OCI-LY1 (cell line): ENCODE measurements around the gene TTF2.
A peak's percentile ranks its signal among the peaks of the same experiment; 100 is the strongest.

Source experiments
- CTCF ChIP-seq: fragments of 200-600 bp; sonication (generic), shearing (Covaris generic); IDR thresholded peaks from 2 replicates; pipeline ENCODE4 v1.5.1; 2017; ENCODE audit warnings: mild to moderate bottlenecking, antibody characterized with exemption, low read length, moderate library complexity, mixed read lengths
- EZH2 ChIP-seq: fragments of 200-600 bp; sonication (generic), shearing (Covaris generic); IDR thresholded peaks from 2 replicates; pipeline ENCODE4 v1.8.0; 2017; ENCODE audit warnings: borderline replicate concordance, mixed run types, mild to moderate bottlenecking, antibody characterized with exemption, low read length, moderate library complexity, mixed read lengths

- TF ChIP-seq CTCF (peak; percentile 65), EZH2 (no peak)
These were observed 61.6 kb downstream of the TTF2 start, which contains the start of gene TRIM45 for GRCh38 chr1:117121589-117122329.
